RWPE1 (cell line): ENCODE measurements around the gene FBXO34.

Experiments used
- CTCF ChIA-PET: fragments of 350-600 bp; sonication (Branson Sonifier 250); formaldehyde crosslinking; extraction: SDS; loops from one replicate; lab custom pipeline; 2021; lab: Yijun Ruan, JAX
- POLR2A ChIA-PET: fragments of 400-600 bp; formaldehyde crosslinking; extraction: SDS; loops from one replicate; lab custom pipeline; 2020; ENCODE audit warnings: antibody characterized with exemption; ENCODE audit not compliant: low non-redundant PET; lab: Yijun Ruan, JAX
- DNase-seq: peaks from one replicate; pipeline ENCODE4 v3.0.0; 2012; ENCODE audit warnings: low spot score
- H3K27ac ChIP-seq: fragments of 450-650 bp; 2 replicates; pipeline ENCODE4 v1.5.1; 2017
- TF ChIP-seq, protein P1 (sequence below): fragments of 450-650 bp; conservative IDR thresholded peaks from 2 replicates; pipeline ENCODE4 v1.5.1; 2017; ENCODE audit warnings: low read depth, mild to moderate bottlenecking

FBXO34 gene

DNA sequence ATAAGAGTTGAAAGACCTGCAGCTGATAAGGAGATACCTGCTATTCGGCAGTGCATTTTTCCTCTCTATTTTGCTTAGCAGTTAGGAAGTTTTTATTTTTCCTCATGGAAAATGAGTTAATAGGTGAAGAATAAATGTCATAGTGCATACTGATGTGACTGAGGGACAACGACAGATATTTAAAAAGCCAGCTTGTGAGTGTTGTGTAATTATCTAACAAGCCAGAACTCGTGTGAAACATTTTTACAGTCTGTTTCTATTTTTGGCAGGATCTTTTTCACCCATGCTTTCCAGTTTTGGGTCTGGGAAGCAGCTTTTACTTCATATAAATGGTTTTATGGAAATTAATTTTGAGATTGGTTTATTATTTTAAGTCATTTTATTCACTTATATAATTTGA is 2.9 kb downstream of the FBXO34 start:
- CTCF ChIA-PET, result interaction anchor here (0.6 to 1.5 kb wide), 2 partner anchors 11 to 24 kb away, joined by 3 read pairs; no protein-coding TSS in a partner anchor
- DNase-seq, result no peak
- POLR2A ChIA-PET, result no interaction called here

DNA sequence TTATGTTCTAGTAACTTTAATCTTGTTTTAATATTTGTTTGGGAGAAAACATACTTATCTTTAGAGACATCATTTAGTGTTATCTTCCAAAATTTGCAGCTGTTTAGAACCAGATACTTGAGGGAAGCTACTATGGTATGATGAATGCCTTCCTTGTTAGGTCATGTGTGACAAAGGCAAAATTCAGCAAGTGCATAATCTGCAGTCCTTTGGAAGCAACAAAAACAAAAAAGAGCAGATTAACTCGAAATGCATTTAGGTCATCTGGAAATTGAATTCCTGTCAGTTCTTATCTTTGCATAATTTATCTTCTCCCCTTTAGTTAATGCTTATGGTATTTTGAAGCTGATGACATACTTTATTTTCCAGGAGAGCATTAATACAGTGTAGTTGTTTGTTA is 3.5 kb downstream of the FBXO34 start:
- CTCF ChIA-PET, result interaction anchor here (1.5 kb wide), 1 partner anchor 24 kb away, joined by 3 read pairs; no protein-coding TSS in a partner anchor
- POLR2A ChIA-PET, result no interaction called here
- TF ChIP-seq, protein P1, sequence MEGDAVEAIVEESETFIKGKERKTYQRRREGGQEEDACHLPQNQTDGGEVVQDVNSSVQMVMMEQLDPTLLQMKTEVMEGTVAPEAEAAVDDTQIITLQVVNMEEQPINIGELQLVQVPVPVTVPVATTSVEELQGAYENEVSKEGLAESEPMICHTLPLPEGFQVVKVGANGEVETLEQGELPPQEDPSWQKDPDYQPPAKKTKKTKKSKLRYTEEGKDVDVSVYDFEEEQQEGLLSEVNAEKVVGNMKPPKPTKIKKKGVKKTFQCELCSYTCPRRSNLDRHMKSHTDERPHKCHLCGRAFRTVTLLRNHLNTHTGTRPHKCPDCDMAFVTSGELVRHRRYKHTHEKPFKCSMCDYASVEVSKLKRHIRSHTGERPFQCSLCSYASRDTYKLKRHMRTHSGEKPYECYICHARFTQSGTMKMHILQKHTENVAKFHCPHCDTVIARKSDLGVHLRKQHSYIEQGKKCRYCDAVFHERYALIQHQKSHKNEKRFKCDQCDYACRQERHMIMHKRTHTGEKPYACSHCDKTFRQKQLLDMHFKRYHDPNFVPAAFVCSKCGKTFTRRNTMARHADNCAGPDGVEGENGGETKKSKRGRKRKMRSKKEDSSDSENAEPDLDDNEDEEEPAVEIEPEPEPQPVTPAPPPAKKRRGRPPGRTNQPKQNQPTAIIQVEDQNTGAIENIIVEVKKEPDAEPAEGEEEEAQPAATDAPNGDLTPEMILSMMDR, result no peak
- no peak for DNase-seq
- H3K27ac ChIP-seq, result no peak overlapping the region

More for the DNA sequence above, 2.9 kb downstream of the FBXO34 start:
- H3K27ac ChIP-seq, result no peak overlapping the region; the same call in 1 of the 2 replicates
- TF ChIP-seq, protein P1, result no peak

DNA sequence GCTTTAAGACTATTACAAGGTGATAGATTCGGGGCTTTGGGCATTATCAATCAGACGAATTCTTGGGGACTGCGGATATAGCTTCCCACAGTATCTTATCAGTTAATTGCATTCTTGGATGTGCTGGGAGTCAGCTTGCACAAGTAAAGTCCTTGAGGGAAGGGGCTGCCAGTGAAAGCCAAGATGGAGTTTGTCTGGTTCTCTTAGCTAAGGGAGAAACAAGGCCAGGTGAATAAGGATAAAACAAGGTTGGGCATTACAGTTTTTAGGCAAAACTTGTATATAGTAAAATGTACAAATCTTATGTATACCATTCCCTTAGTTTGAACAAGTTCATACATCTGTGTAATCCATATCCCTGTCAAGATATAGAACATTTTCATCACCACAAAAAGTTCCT is 5.5 kb downstream of the FBXO34 start:
- no peak overlapping the region for H3K27ac ChIP-seq
- POLR2A ChIA-PET, result interaction anchor here (0.7 kb wide), 1 partner anchor 144 kb away, joined by 3 read pairs; no protein-coding TSS in a partner anchor

GRCh38 chr14:55277972-55278740 is 6.9 kb downstream of the FBXO34 start:
- no peak overlapping the region for H3K27ac ChIP-seq
- CTCF ChIA-PET, result no interaction called here
- DNase-seq, result no peak
- TF ChIP-seq, protein P1, result no peak
- POLR2A ChIA-PET, result no interaction called here

More for the DNA sequence above, 5.5 kb downstream of the FBXO34 start:
- DNase-seq, result no peak
- CTCF ChIA-PET, result no interaction called here
- TF ChIP-seq, protein P1, result no peak

GRCh38 chr14:55279384-55279783 is 8.2 kb downstream of the FBXO34 start:
- ChIA-PET CTCF (no interaction called here), POLR2A (no interaction called here)
- DNase-seq, result no peak
- TF ChIP-seq, protein P1, result no peak
- no peak overlapping the region for H3K27ac ChIP-seq

DNA sequence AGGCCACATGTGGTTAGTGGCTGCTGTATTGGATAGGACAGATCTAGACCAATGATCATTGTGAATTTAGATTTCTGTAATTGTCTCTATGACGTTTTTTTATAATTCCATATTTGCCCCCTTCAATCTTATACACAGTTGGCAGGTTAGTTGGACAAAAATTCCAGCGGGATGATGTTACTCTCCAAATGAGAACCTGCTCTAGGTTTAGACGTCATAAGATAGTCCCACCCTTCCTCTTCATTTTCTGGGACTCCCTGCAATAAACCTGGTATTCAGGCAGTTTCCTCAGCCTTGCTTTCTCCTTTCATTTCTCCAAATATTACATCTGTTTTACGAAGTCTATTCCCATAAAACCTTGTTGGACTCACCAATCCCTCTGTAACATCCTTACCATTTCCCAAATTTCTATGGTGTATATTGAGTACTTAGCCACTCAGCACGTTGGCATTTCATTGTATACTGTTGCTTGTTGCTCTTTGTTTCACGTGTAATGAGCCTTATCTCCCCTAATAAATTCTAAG is 10.2 kb downstream of the FBXO34 start:
- CTCF ChIA-PET, result interaction anchor here (0.7 kb wide), 1 partner anchor 87 kb away, joined by 4 read pairs; no protein-coding TSS in a partner anchor

More for the DNA sequence above, 10.2 kb downstream of the FBXO34 start:
- TF ChIP-seq, protein P1, result no peak
- no peak for DNase-seq
- H3K27ac ChIP-seq, result no peak overlapping the region
- POLR2A ChIA-PET, result no interaction called here
